ENCODE measurements around the gene CMYA5. TPM values are rescaled to one million over a fixed set of nuclear protein-coding genes. Genes with fewer than 3 reads are reported as not detected.

The CMYA5 gene
- total RNA-seq, 1 donor from 2014 or later = 2.7 TPM

DNA sequence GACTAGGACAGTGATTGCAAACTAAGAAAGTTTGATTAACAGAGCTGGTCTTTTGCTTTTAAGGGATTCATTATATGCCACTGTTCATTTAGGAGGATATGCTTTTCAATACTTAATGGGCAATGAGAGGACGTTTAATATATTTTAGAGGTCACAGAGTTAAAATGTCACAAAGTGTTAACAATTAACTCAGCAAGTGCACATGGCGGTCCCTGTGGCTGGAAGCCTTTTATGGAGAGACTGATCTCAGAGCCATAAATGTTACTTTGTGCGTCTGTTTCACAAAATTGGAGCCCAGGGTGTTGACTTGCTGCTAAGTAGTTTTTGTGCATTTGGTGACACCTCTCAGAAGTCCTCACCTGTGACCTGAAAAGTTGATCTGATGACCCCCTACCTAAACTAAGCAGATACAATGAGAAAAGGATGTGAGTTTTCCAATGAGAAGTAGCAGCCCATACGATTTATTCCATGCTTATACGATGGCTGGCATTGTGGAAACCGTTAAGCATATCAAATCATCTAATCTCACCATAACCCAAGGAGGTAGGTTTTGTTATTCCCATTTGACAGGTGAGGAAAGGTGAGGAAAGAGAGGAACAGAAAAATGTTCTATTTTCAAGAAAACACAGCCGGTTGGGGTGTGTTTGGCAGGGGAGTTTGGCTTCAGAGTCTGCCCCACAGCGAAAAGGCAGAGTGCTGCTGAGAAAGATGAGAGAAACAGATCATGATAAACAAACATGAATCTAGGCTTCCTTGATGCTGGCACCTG lies 64.4 kb downstream of the CMYA5 start:
- Histone ChIP-seq H3K27ac (no peak overlapping the region), H3K9me3 (no peaks in the 10 kb centered on the region), H3K4me1 (no peaks in the 10 kb centered on the region), H3K4me3 (no peak overlapping the region), H3K36me3 (no peaks in the 10 kb centered on the region), H3K27me3 (no peaks in the 10 kb centered on the region)
- intact Hi-C loops (cut with DNase I) = no loop called here
- DNase-seq (no peak), ATAC-seq (no peak)
- no peak for TF ChIP-seq CTCF (IDR thresholded peaks at IDR 0.05)

GRCh38 chr5:79754865-79755555 lies 65.4 kb downstream of the CMYA5 start:
- H3K27me3 ChIP-seq = no peaks in the 10 kb centered on the region
- H3K4me3 ChIP-seq = no peak overlapping the region
- intact Hi-C loops (cut with DNase I) = no loop called here
- H3K27ac ChIP-seq = no peak overlapping the region
- H3K9me3 ChIP-seq = no peaks in the 10 kb centered on the region
- no peak for DNase-seq
- no peak for ATAC-seq
- H3K36me3 ChIP-seq = no peaks in the 10 kb centered on the region
- no peaks in the 10 kb centered on the region for H3K4me1 ChIP-seq
- no peak for TF ChIP-seq CTCF (IDR thresholded peaks at IDR 0.05)

- Histone ChIP-seq H3K4me3 (no peak overlapping the region), H3K36me3 (no peaks in the 10 kb centered on the region), H3K27me3 (no peaks in the 10 kb centered on the region), H3K4me1 (no peaks in the 10 kb centered on the region), H3K27ac (no peak overlapping the region), H3K9me3 (no peaks in the 10 kb centered on the region)
- no peak for DNase-seq
- intact Hi-C loops (cut with DNase I) = no loop called here
- no peak for ATAC-seq
- no peak for TF ChIP-seq CTCF (IDR thresholded peaks at IDR 0.05)
Observed at GRCh38 chr5:79756076-79756475, 66.4 kb downstream of the CMYA5 start.

DNA sequence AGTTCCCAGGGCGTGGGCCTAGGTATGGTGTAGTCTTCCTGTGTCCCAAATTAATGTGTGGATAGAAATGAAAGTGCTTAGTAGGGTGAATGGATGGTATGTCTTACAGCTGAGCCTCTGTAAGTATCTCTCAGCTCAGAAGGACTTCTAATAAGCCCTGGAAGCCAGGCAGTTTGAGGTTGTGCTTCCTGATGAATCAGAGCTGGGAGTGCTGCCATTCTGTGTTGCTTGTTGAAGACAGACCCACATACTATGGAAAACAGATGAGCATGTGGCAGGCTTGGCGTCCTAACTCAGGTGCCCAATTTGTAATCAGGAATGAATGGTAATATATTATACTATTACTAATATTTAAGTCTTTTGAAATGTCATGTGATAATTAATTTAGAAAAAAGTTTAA lies 69.8 kb downstream of the CMYA5 start:
- TF ChIP-seq CTCF (IDR thresholded peaks at IDR 0.05) = no peak
- intact Hi-C loops (cut with DNase I) = no loop called here

DNA sequence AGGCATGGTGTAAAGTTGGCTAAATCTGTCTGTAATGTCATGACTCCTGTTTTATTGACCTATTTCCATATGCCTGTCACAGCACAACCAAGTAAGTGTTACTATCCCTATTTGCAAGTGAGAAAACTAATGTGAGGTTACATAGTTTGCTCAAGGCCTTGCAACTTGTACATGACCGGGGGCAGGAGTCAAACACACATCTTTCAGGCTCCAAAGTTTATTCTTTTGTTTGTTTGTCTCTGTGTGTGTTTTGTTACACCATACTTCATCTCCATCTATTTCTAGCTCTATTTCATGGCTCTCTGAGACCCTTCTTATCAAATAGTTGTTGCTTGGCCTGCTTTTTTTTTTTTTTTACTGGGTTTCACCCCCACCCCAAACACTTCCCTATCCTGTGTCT lies 70.2 kb downstream of the CMYA5 start:
- H3K9me3 ChIP-seq = no peaks in the 10 kb centered on the region
- intact Hi-C loops (cut with DNase I) = no loop called here
- no peaks in the 10 kb centered on the region for H3K4me1 ChIP-seq
- DNase-seq (no peak), ATAC-seq (no peak)
- no peaks in the 10 kb centered on the region for H3K36me3 ChIP-seq
- H3K27me3 ChIP-seq = no peaks in the 10 kb centered on the region
- H3K27ac ChIP-seq = no peak overlapping the region
- H3K4me3 ChIP-seq = no peak overlapping the region
- TF ChIP-seq CTCF (IDR thresholded peaks at IDR 0.05) = no peak

More for the DNA sequence above, 69.8 kb downstream of the CMYA5 start:
- H3K27ac ChIP-seq = no peak overlapping the region
- no peaks in the 10 kb centered on the region for H3K36me3 ChIP-seq
- H3K27me3 ChIP-seq = no peaks in the 10 kb centered on the region
- no peaks in the 10 kb centered on the region for H3K9me3 ChIP-seq
- no peak overlapping the region for H3K4me3 ChIP-seq
- no peak for DNase-seq
- no peak for ATAC-seq
- no peaks in the 10 kb centered on the region for H3K4me1 ChIP-seq

Measured in upper lobe of right lung (tissue), 1 donor.